NCI-H524 (cell line): ENCODE measurements around the gene ITGA3.
"Not testable (repeated sequence)": the region's sequence is repeated elsewhere in the genome, so short reads cannot be mapped to it uniquely, and the experiment has no call there.

Experiments
- DNase-seq, 2 experiments: peaks; one replicate each; lab custom pipeline; 2025; lab: John Stamatoyannopoulos, UW

The ITGA3 gene

DNA sequence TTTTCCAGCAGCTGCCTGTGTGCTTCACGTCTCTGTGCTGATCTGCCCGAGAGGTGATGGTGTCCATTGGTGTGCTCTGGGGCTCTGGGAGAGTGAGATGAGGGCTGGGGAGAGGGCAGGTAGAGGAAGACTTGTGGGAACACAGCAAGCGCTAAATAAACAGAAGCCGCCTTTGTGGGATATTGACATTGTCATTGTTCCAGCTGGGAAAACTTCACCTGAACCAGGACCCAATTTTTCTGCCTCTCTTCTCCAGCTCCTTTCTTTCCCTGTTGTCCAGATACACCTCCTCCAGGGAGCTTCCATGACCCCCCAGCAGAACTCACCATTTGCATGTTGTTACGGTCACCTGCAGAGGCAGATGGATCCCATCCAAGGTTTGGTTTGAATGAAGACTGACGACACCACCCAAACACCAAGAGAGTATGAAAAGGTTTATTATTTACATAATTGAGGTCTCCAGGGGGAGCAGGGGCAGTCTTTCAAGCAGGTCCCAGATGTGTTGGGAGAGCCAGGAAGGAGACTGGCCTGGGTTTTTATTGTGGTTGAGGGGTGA is 3.6 kb upstream of the ITGA3 start:
- DNase-seq, result no peak

GRCh38 chr17:50052822-50053653 is 2.9 kb upstream of the ITGA3 start:
- DNase-seq, result no peak

GRCh38 chr17:50053654-50053960 is 2.3 kb upstream of the ITGA3 start:
- no peak for DNase-seq

DNA sequence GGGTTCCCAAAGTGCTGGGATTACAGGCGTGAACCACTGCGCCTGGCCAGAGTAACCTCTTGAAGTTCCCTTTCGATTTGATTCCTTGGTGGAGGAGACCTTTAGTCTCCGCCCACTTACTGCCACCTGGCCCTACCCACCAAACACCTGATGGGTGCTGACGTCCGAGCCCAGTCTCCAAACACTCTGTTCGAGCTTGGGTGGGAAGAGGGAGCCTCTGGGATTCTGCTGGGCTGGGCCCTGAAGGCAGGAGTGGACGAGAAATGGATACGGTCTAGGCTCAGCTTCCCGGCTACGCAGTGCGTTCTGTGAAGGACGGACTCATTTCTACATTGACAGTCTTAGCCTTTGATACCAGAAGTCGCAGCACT is 870 bp upstream of the ITGA3 start:
- peak in 1 of 2 experiments; percentile 26 for DNase-seq

GRCh38 chr17:50056217-50056960 is 479 bp downstream of the ITGA3 start:
- DNase-seq, result peak; percentile 58 to 83

DNA sequence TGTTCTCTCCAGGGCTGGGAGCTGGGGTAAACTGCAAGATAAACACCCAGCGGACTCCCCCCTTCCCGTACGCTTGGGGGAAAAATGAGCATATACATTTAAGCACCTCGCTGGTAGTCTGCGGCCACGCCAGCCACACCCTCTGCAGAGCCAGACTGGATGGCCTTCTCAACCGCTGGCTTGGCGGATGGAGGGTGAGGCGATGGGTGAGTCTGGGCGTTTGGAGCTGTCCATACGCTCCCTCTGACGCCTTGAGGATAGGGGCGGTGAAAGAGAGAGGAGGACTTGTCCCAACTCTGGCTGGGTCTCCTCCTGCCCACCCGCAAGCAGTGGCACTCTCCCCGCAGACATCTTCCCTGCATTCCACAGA is 1.0 kb downstream of the ITGA3 start:
- no peak for DNase-seq

DNA sequence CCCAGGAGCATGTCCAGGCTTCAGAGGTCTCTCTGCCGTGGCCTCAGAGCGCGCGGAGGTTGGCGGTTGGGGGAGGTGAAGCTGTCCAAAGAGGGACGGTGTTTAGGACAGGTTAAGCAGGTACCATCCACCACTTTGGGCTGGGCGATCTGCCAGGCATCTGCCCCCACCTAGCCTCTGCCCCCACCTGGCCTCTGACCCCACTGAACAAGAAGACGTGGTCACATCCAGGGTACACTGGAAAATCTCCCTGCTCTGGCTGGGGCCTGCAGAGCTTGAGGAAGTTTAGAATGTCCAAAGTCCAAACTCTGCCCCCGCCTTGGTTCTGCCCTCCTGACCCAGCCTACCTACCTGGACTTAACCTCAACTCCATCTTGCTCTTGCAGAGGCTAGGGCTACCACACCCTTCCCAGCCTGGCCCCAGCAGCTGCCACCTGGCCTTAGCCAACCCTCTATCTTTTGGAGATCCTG is 1.6 kb downstream of the ITGA3 start:
- no peak for DNase-seq

GRCh38 chr17:50058296-50058953 is 2.5 kb downstream of the ITGA3 start:
- no peak for DNase-seq

DNA sequence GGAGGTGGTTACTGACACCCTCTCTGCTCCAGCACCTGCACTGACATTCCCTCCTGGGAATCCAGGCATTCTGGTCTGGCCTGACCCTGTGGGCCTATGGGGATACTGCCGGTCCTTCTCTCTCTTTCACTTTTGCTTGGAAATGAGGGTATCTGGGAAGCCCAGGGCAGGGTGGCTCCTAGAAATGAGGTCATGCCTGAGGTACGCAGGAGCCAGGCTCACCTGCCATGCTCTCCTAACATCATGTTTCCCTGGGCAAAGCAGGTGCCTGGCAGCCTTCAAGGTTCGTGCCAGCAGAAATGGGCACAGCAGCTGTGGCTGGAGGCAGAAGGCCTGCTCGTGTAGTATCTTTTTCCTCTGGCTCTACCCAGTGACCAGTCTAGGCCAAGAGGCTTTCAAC is 3.3 kb downstream of the ITGA3 start:
- DNase-seq, result no peak

DNA sequence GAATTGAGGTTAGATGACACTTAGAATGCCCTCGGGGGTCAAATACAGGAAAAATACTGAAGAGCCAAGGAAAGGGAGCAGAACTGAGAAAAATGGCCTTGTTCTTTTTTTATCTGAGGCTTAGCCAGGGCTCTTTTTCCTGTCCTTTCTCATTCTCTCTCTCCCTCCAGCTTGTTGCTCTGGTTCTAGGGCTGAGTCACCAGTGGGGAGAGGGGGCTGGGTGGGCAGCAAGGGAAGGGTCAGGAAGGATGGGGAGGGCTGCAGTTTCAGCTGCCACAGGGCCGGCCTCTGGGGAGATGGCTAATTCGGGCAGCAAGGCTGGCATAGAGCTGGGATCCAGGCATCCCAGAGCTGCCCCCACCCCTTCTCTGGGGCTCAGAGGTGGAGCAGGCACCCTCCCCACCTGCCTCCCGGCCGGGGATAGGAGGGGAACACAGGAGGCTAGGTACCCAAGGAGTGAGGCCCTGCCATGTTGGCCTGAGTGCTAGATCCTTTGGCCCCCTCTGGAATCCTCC is 3.9 kb downstream of the ITGA3 start:
- DNase-seq, result no peak

DNA sequence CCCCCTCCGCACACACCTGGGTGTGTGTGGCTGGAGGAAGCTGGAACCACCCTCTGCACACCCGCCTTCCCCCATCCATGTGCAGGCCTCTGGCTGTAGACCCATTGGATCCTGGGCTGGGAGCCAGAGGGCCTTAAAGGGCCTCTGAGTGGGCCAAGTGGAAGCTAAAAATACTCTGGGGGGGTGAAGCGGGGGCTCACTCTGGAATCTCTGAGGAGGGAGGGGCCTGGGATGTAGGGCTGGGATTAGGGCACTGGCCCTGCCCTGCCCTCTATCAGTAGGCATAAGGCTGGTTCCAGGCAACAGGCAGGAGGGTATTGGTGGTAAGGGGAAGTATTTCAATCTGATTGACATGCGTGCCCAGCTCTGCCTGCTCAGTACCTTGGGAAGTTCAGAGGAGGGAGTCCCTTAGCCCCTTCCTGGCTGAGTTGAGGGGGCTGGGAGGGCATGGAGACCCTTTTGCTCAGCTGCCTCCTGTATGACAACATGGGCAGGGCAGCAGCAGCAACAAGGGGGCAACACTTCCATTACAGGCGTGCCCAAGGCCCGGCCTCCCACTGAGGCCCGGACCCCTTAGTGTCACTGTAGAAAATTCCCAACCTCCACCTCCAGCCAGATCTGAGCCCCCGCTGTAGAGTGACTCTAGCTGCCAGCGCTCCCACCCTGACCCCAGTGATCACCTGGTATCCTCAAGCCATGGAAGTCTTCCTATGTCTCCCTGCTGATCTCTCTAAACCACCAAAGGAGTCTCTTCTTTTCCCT is 5.2 kb downstream of the ITGA3 start:
- DNase-seq, result peak in 1 of 2 experiments; percentile 43

DNA sequence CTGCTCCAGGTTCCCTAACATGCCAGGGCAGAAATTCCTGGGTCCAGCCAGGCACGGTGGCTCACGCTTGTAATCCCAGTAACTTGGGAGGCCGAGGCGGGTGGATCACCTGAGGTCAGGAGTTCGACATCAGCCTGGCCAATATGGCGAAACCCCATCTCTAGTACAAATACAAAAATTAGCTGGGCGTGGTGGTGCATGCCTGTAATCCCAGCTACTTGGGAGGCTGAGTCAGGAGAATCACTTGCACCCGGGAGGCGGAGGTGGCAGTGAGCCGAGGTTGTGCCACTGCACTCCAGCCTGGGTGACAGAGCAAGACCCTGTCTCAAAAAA is 5.8 kb downstream of the ITGA3 start:
- DNase-seq, result not testable (repeated sequence)

- DNase-seq, result no peak
Measured at GRCh38 chr17:50062293-50063243, 6.7 kb downstream of the ITGA3 start.

GRCh38 chr17:50063561-50064252 is 7.8 kb downstream of the ITGA3 start:
- no peak for DNase-seq

DNA sequence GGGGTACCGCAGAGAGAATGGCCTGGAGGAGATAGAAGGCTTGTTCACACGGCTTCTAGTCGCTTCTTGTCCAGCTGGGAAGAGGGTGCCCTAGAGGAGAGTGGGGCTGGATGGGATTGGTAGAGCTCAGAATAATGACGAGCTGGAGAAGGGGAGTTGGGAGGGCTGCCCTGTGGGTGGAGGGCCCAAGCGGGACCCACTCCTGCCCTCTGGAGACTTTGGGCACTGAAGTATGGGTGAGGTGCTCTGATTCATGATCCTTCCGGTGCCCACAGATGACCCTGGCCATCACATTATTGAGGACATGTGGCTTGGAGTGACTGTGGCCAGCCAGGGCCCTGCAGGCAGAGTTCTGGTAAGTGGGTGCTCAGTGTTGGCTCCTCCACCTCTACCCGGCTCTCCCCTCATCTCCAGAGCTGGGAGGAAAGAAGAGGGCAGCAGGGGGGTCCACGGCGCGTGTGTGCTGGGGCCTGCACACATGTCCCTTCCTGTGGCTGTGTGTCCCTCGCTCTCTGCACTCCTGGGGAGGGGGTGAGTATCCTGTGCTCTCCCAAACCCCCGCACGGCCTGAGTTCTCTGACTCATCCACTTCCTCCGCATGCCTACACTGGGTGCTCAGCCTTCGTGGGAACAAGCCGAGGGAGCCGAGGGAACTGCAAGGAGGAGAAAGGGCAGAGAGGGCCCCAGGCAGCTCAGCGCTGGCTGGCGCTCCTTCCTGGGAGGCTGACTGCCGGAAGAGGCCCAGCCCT is 8.5 kb downstream of the ITGA3 start:
- DNase-seq, result no peak

- no peak for DNase-seq
Measured at GRCh38 chr17:50065056-50065455, 9.1 kb downstream of the ITGA3 start.

DNA sequence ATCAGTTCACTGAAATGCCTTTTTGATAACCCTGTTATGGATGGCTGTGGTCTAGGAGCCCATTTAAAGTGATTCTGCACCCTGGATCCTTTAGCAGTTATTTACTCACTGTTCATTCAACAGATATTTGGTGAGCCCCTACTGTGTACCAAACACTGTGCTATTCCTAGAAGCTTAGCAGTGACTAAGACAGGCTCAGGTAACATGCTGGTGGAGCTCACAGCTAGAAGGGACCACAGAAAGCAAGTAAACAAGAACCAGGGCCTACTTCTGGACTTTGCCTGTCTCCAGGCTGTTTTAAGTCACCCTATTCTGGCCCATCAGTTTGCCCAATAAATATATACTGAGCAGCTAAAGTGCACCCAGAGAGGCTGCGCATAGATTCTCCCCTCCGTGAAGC is 11.1 kb downstream of the ITGA3 start:
- DNase-seq, result no peak

- DNase-seq, result no peak
Measured at GRCh38 chr17:50067996-50068395, 12.1 kb downstream of the ITGA3 start.

DNA sequence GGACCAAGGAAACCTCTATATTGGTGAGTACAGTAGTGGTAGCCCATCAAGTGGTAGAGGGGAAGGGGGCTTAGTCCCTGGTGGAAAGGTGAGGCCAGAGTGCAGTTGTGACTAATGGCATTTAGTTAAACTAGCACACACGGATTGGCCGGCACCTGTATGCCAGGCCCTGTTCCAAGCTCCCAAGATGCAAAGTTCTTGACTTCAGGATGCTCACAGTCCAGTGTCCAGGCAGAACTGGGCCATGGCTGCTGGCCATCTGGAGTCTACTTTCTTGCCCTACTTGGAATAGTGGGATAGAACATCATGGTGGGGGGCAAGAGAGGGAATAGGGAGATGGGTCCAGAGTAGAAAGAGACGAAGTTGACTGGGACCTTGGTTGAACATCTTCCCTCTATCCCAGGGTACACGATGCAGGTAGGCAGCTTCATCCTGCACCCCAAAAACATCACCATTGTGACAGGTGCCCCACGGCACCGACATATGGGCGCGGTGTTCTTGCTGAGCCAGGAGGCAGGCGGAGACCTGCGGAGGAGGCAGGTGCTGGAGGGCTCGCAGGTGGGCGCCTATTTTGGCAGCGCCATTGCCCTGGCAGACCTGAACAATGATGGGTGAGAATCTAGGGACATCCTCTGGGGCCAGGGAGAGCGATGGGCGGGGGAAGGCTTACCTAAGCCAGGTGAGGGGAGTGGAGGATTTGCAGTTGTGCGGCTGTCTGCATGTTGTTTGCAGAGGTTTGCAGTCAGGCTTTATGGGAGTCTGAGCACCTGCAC is 15.2 kb downstream of the ITGA3 start:
- DNase-seq, result no peak
